22Rv1 (cell line): ENCODE data around the gene FANCI.

Experiments used
- H3K27ac ChIP-seq: fragments of 450-650 bp; 2 replicates; pipeline ENCODE4 v1.5.1; 2017
- CTCF ChIP-seq: fragments of 450-650 bp; IDR thresholded peaks from 2 replicates; pipeline ENCODE4 v1.5.1; 2017; ENCODE audit warnings: mild to moderate bottlenecking
- ZFX ChIP-seq: fragments of 450-650 bp; IDR thresholded peaks from 2 replicates; pipeline ENCODE4 v1.6.1; 2017; ENCODE audit warnings: antibody characterized with exemption, borderline replicate concordance

The FANCI gene

GRCh38 chr15:89209057-89209456, 34.7 kb upstream of the FANCI start:
- no peak for TF ChIP-seq CTCF
- TF ChIP-seq ZFX, result no peak
- no peak overlapping the region for H3K27ac ChIP-seq

GRCh38 chr15:89211678-89212170, 32.1 kb upstream of the FANCI start:
- TF ChIP-seq ZFX, result no peak
- no peak overlapping the region for H3K27ac ChIP-seq

GRCh38 chr15:89215627-89216026, 28.2 kb upstream of the FANCI start:
- TF ChIP-seq ZFX, result no peak
- no peak for TF ChIP-seq CTCF
- H3K27ac ChIP-seq, result no peak overlapping the region

GRCh38 chr15:89217031-89217430, 26.7 kb upstream of the FANCI start:
- H3K27ac ChIP-seq, result no peak overlapping the region
- TF ChIP-seq ZFX, result no peak
- no peak for TF ChIP-seq CTCF

GRCh38 chr15:89217686-89218376, 25.9 kb upstream of the FANCI start:
- TF ChIP-seq CTCF, result no peak
- no peak for TF ChIP-seq ZFX
- no peak overlapping the region for H3K27ac ChIP-seq

GRCh38 chr15:89218531-89218930, 25.2 kb upstream of the FANCI start:
- H3K27ac ChIP-seq, result no peak overlapping the region
- TF ChIP-seq ZFX, result no peak
- TF ChIP-seq CTCF, result no peak

GRCh38 chr15:89221543-89221942, 22.2 kb upstream of the FANCI start, which contains the start of gene RLBP1:
Gene RLBP1, minus strand, starts transcription at chr15:89221579. Its CDS starts 2,604 bp downstream, at chr15:89218975.
- H3K27ac ChIP-seq, result no peak within 1 kb of the TSS

More at GRCh38 chr15:89221543-89221942, 22.2 kb upstream of the FANCI start, which contains the start of gene RLBP1:
- TF ChIP-seq CTCF, result no peak
- no peak for TF ChIP-seq ZFX
